Naive thymus-derived CD4-positive, alpha-beta T cell (primary cell): ENCODE data around the gene ENG. TPM values are rescaled to one million over a fixed set of nuclear protein-coding genes. Genes with fewer than 3 reads are reported as not detected.
"Not testable (repeated sequence)": the region's sequence is repeated elsewhere in the genome, so short reads cannot be mapped to it uniquely, and the experiment has no call there.

Experiments
- ATAC-seq: fragments of 150-1000 bp; cut with Tn5 transposase; 2 replicates; pipeline ENCODE4 v1.10.0; 2021; ENCODE audit warnings: mild to moderate bottlenecking, moderate library complexity
- CTCF ChIA-PET: fragments of 350-600 bp; sonication (Branson Sonifier 250); formaldehyde crosslinking; loops from one replicate; lab custom pipeline; 2021; ENCODE audit warnings: antibody characterized with exemption; lab: Charles Lee
- POLR2A ChIA-PET: fragments of 350-600 bp; sonication (Branson Sonifier 250); formaldehyde crosslinking; loops from one replicate; lab custom pipeline; 2021; ENCODE audit warnings: antibody characterized with exemption, inconsistent platforms; lab: Charles Lee
- DNase-seq, 9 donors: peaks; one replicate each; pipeline versions ENCODE4 v3.0.0 to v3.0.0-alpha.2; 2020 to 2022; ENCODE audit warnings: mixed read lengths in 1 of 9
- H3K27ac ChIP-seq: one replicate; pipeline ENCODE4 v1.7.0; 2013; ENCODE audit warnings: mild to moderate bottlenecking, low read depth, low read length, moderate library complexity
- H3K27me3 ChIP-seq, 2 donors: one replicate each; pipeline ENCODE4 v1.7.0; 2013; ENCODE audit warnings: low read length in 2 of 2, mild to moderate bottlenecking in 2 of 2, moderate library complexity in 2 of 2; ENCODE audit not compliant: control insufficient read depth in 2 of 2, insufficient read depth in 2 of 2
- H3K36me3 ChIP-seq, 3 experiments: 1 replicate in 2 of 3; 2 replicates in 1 of 3; pipeline ENCODE4 v1.7.0; 2013; ENCODE audit warnings: low read length in 3 of 3, mild to moderate bottlenecking in 3 of 3, moderate library complexity in 1 of 3; ENCODE audit not compliant: insufficient read depth in 3 of 3, control insufficient read depth in 2 of 3
- H3K4me1 ChIP-seq, 2 donors: one replicate each; pipeline ENCODE4 v1.7.0; 2013; ENCODE audit warnings: low read length in 2 of 2, mild to moderate bottlenecking in 2 of 2, moderate library complexity in 1 of 2; ENCODE audit not compliant: control insufficient read depth in 2 of 2, insufficient read depth in 2 of 2
- H3K4me3 ChIP-seq: 2 replicates; pipeline ENCODE4 v1.7.0; 2013; ENCODE audit warnings: mild to moderate bottlenecking, low read length
- H3K9me3 ChIP-seq, 3 experiments: 1 replicate in 2 of 3; 2 replicates in 1 of 3; pipeline ENCODE4 v1.7.0; 2013; ENCODE audit warnings: low read length in 3 of 3; ENCODE audit not compliant: control insufficient read depth in 2 of 3
- H3K27ac Mint-ChIP-seq, 9 donors: one replicate each; pipeline ENCODE4 v1.8.0; 2020 to 2022; ENCODE audit warnings: mixed read lengths in 9 of 9, mild to moderate bottlenecking in 8 of 9, moderate library complexity in 5 of 9, inconsistent platforms in 2 of 9
- H3K27me3 Mint-ChIP-seq, 5 donors: one replicate each; pipeline ENCODE4 v1.8.0; 2021 to 2022; ENCODE audit warnings: mixed read lengths in 5 of 5, mild to moderate bottlenecking in 1 of 5
- H3K36me3 Mint-ChIP-seq, 5 donors: one replicate each; pipeline ENCODE4 v1.8.0; 2020 to 2022; ENCODE audit warnings: mixed read lengths in 5 of 5, mild to moderate bottlenecking in 3 of 5, inconsistent platforms in 1 of 5
- H3K4me1 Mint-ChIP-seq, 7 donors: one replicate each; pipeline ENCODE4 v1.8.0; 2020 to 2022; ENCODE audit warnings: mixed read lengths in 7 of 7, mild to moderate bottlenecking in 3 of 7, inconsistent platforms in 1 of 7
- H3K4me3 Mint-ChIP-seq, 10 donors: one replicate each; pipeline ENCODE4 v1.8.0; 2020 to 2022; ENCODE audit warnings: mild to moderate bottlenecking in 10 of 10, mixed read lengths in 10 of 10, moderate library complexity in 6 of 10, inconsistent platforms in 2 of 10
- H3K9me3 Mint-ChIP-seq, 11 donors: one replicate each; pipeline ENCODE4 v1.8.0; 2020 to 2022; ENCODE audit warnings: mixed read lengths in 11 of 11, mild to moderate bottlenecking in 4 of 11, inconsistent platforms in 1 of 11, moderate library complexity in 1 of 11
- intact Hi-C, 2 donors: fragments of 100-400 bp; cut with micrococcal nuclease; formaldehyde crosslinking; loops; one replicate each; pipeline ENCODE4 v1.15.1; 2023
- polyA plus RNA-seq, 2 donors: library from polyadenylated mRNA; unstranded; fragments of 300-500 nt; fragmentation: Illumina TruSeq; gene quantifications; one replicate each; pipeline ENCODE4 v1.2.3, GENCODE V29; 2021
- total RNA-seq, 6 experiments: library from RNA in 5 of 6; stranded (reverse) in 5 of 6; gene quantifications; 1 replicate in 5 of 6; 2 replicates in 1 of 6; pipeline ENCODE4 v1.2.3 and lab custom pipeline; 2021 to 2026

ENG gene
- total and polyA plus RNA-seq, 7 experiments from 2014 or later, result 4.5 to 25.8 (median 11.2) TPM

GRCh38 chr9:127785023-127785932 lies 69.2 kb downstream of the ENG start:
- ChIA-PET POLR2A (interaction anchor here (0.5 to 5.1 kb wide), 24 partner anchors 10 to 342 kb away, joined by 3 to 99 read pairs (median 4); partner anchors contain the start of genes ENG, PTRH1, ST6GALNAC4 and TOR2A), CTCF (interaction anchor here (0.6 to 3.0 kb wide), 15 partner anchors 10 to 171 kb away, joined by 3 to 16 read pairs (median 4); partner anchors contain the start of gene TOR2A)
- DNase-seq, result peak; percentile 82 to 93 (median 90)
- intact Hi-C loops, result loop anchor here (1.0 to 5.0 kb wide), 18 partner anchors 9 to 537 kb away; partner anchors contain the start of genes NAIF1 (in 2 of the 2), SLC25A25 (in 2 of the 2), TOR2A (in 2 of the 2) and COQ4 (in 1 of the 2)
- H3K27me3 Mint-ChIP-seq, result no peaks in the 10 kb centered on the region
- Histone ChIP-seq H3K4me1 (peaks cover 56 to 59% of the 10 kb centered on the region in 2 donors), H3K36me3 (peaks cover 23 to 40% (median 35%) of the 10 kb centered on the region in 3 experiments), H3K27me3 (no peaks in the 10 kb centered on the region), H3K9me3 (no peaks in the 10 kb centered on the region), H3K4me3 (peak overlapping the region; percentile 53), H3K27ac (peak overlapping the region; percentile 90)
- no peaks in the 10 kb centered on the region for H3K9me3 Mint-ChIP-seq
- ATAC-seq, result peak; percentile 65
- peaks cover 34 to 75% (median 61%) of the 10 kb centered on the region in 7 donors for H3K4me1 Mint-ChIP-seq
- H3K4me3 Mint-ChIP-seq, result peak overlapping the region; percentile 82 to 95 (median 92)
- peak overlapping the region; percentile 91 to 98 (median 96) for H3K27ac Mint-ChIP-seq
- peaks cover 0 to 23% (median 17%) of the 10 kb centered on the region in 5 donors for H3K36me3 Mint-ChIP-seq

GRCh38 chr9:127783111-127784008 lies 71.1 kb downstream of the ENG start:
- peak overlapping the region; percentile 73 for H3K27ac ChIP-seq
- intact Hi-C loops, result loop anchor here in 1 of 2 donors (2.0 kb wide), 1 partner anchor 193 kb away; no protein-coding TSS in a partner anchor
- H3K9me3 ChIP-seq, result no peaks in the 10 kb centered on the region
- H3K36me3 Mint-ChIP-seq, result peaks cover 0 to 14% (median 7%) of the 10 kb centered on the region in 5 donors
- DNase-seq (peak; percentile 50 to 74 (median 64)), ATAC-seq (peak; percentile 42)
- peak overlapping the region; percentile 91 to 98 (median 96) for H3K27ac Mint-ChIP-seq
- CTCF ChIA-PET, result interaction anchor here (0.6 to 3.0 kb wide), 8 partner anchors 10 to 86 kb away, joined by 3 to 14 read pairs (median 4); partner anchors contain the start of gene TOR2A
- H3K4me3 Mint-ChIP-seq, result peak overlapping the region; percentile 74 to 88 (median 82)
- H3K4me1 ChIP-seq, result peaks cover 69 to 71% of the 10 kb centered on the region in 2 donors
- peak overlapping the region; percentile 50 for H3K4me3 ChIP-seq
- H3K9me3 Mint-ChIP-seq, result no peaks in the 10 kb centered on the region
- no peaks in the 10 kb centered on the region for H3K27me3 Mint-ChIP-seq
- peaks cover 15 to 21% (median 16%) of the 10 kb centered on the region in 3 experiments for H3K36me3 ChIP-seq
- no peaks in the 10 kb centered on the region for H3K27me3 ChIP-seq
- H3K4me1 Mint-ChIP-seq, result peaks cover 37 to 77% (median 65%) of the 10 kb centered on the region in 7 donors
- POLR2A ChIA-PET, result interaction anchor here (0.9 to 5.1 kb wide), 9 partner anchors 8 to 140 kb away, joined by 3 to 99 read pairs (median 5); partner anchors contain the start of genes ST6GALNAC4 and TOR2A

- POLR2A ChIA-PET, result interaction anchor here (5.1 kb wide), 1 partner anchor 14 kb away, joined by 99 read pairs; no protein-coding TSS in a partner anchor
- ATAC-seq (no peak), DNase-seq (no peak)
- peak overlapping the region in 9 of 10 donors; percentile 7 to 51 (median 29) for H3K4me3 Mint-ChIP-seq
- Histone ChIP-seq H3K4me1 (peaks cover 56% of the 10 kb centered on the region in 2 donors), H3K36me3 (peaks cover 0 to 7% (median under 1%) of the 10 kb centered on the region in 3 experiments), H3K27ac (peak overlapping the region; percentile 22), H3K27me3 (no peaks in the 10 kb centered on the region), H3K9me3 (no peaks in the 10 kb centered on the region), H3K4me3 (no peak overlapping the region)
- CTCF ChIA-PET, result interaction anchor here (1.1 to 2.2 kb wide), 2 partner anchors 11 to 47 kb away, joined by 3 to 10 read pairs; partner anchors contain the start of gene TOR2A
- peaks cover 0 to 18% (median 6%) of the 10 kb centered on the region in 5 donors for H3K36me3 Mint-ChIP-seq
- H3K9me3 Mint-ChIP-seq, result no peaks in the 10 kb centered on the region
- H3K4me1 Mint-ChIP-seq, result peaks cover 34 to 73% (median 62%) of the 10 kb centered on the region in 7 donors
- H3K27ac Mint-ChIP-seq, result peak overlapping the region; percentile 59 to 98 (median 90)
- no peaks in the 10 kb centered on the region for H3K27me3 Mint-ChIP-seq
- intact Hi-C loops, result no loop called here
Measured at GRCh38 chr9:127781806-127782205, 72.7 kb downstream of the ENG start.

GRCh38 chr9:127780909-127781308 lies 73.5 kb downstream of the ENG start:
- POLR2A ChIA-PET, result interaction anchor here (1.1 kb wide), 1 partner anchor 10 kb away, joined by 4 read pairs; no protein-coding TSS in a partner anchor
- H3K36me3 ChIP-seq, H3K27me3 Mint-ChIP-seq, intact Hi-C loops, H3K27me3 ChIP-seq, H3K9me3 ChIP-seq, H3K4me3 ChIP-seq, H3K9me3 Mint-ChIP-seq, ATAC-seq: not testable (repeated sequence)
- Mint-ChIP-seq H3K27ac (peak overlapping the region in 8 of 9 donors; percentile 5 to 98 (median 91)), H3K36me3 (peaks cover 0 to 22% (median 4%) of the 10 kb centered on the region in 5 donors), H3K4me1 (peaks cover 34 to 76% (median 64%) of the 10 kb centered on the region in 7 donors), H3K4me3 (peak overlapping the region in 6 of 10 donors; percentile 21 to 94 (median 37))
- peak in 3 of 9 donors; percentile 28 to 44 (median 33) for DNase-seq
- Histone ChIP-seq H3K27ac (peak overlapping the region; percentile 88), H3K4me1 (peaks cover 56% of the 10 kb centered on the region in 2 donors)
- CTCF ChIA-PET, result interaction anchor here (1.8 kb wide), 1 partner anchor 140 kb away, joined by 7 read pairs; no protein-coding TSS in a partner anchor

- no peak for DNase-seq
- no peaks in the 10 kb centered on the region for H3K27me3 Mint-ChIP-seq
- peaks cover 0 to 22% (median 4%) of the 10 kb centered on the region in 5 donors for H3K36me3 Mint-ChIP-seq
- Histone ChIP-seq H3K4me3 (no peak overlapping the region), H3K4me1 (peaks cover 56 to 59% of the 10 kb centered on the region in 2 donors), H3K36me3 (peaks cover 0 to 4% (median 0%) of the 10 kb centered on the region in 3 experiments), H3K27me3 (no peaks in the 10 kb centered on the region), H3K9me3 (no peaks in the 10 kb centered on the region), H3K27ac (peak overlapping the region; percentile 88)
- POLR2A ChIA-PET, result interaction anchor here (0.6 to 1.2 kb wide), 4 partner anchors 9 to 188 kb away, joined by 3 to 4 read pairs (median 3); no protein-coding TSS in a partner anchor
- no peaks in the 10 kb centered on the region for H3K9me3 Mint-ChIP-seq
- H3K4me3 Mint-ChIP-seq, result peak overlapping the region; percentile 17 to 100 (median 94)
- peaks cover 34 to 76% (median 64%) of the 10 kb centered on the region in 7 donors for H3K4me1 Mint-ChIP-seq
- ATAC-seq, result no peak
- CTCF ChIA-PET, result interaction anchor here (1.2 to 1.8 kb wide), 2 partner anchors 17 to 141 kb away, joined by 3 to 7 read pairs; no protein-coding TSS in a partner anchor
- intact Hi-C loops, result no loop called here
- peak overlapping the region; percentile 36 to 98 (median 92) for H3K27ac Mint-ChIP-seq
Measured at GRCh38 chr9:127780126-127780885, 74.2 kb downstream of the ENG start.
